ENCODE results near the gene ANKRD42.

DNA sequence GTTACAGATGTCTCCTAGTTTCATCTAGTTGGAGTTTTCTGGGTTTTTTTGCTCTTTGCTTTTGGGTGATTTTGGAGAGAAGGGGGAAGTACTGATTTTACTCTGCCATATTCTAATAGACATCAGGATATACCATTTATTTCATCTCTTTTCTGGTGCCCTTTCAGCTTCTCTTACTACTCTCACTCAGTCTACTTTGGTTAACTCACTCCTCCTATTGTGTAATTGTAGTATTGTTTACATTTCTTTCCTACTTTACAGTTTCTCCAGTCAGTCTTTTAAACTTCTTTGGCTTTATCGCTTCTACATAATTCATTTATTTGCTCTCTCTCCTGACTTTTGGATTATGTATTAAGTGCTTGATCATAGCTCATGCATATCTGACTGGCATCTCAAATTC is 6.5 kb downstream of the ANKRD42 start:
- TF ChIP-seq RFX5 (IDR thresholded peaks at IDR 0.05; ENCODE audit: borderline replicate concordance, low read depth, low read length): no peak
- TF ChIP-seq BRCA1 (IDR thresholded peaks at IDR 0.05; ENCODE audit: low read depth, low read length): no peak
- TF ChIP-seq CTCF (IDR thresholded peaks at IDR 0.05; ENCODE audit: control extremely low read depth in 1 of 3, insufficient read depth in 1 of 3, low read depth in 1 of 3, low read length in 3 of 3): no peak
- no peak for TF ChIP-seq JUND (IDR thresholded peaks at IDR 0.05; ENCODE audit: low read length)
- TF ChIP-seq POLR2A (IDR thresholded peaks at IDR 0.05; ENCODE audit: control extremely low read depth in 1 of 2, low read depth in 2 of 2, low read length in 2 of 2): no peak
- no peak for TF ChIP-seq CBX5 (IDR thresholded peaks at IDR 0.05; ENCODE audit: low read depth, low read length)
- TF ChIP-seq TEAD4 (IDR thresholded peaks at IDR 0.05; ENCODE audit: low read depth, low read length): no peak
- TF ChIP-seq POLR2AphosphoS5 (IDR thresholded peaks at IDR 0.05; ENCODE audit: low read depth, low read length): no peak

Data from H1 (cell line).